GM23338 (cell line): ENCODE results near the gene DIPK1A. TPM values are rescaled to one million over a fixed set of nuclear protein-coding genes. Genes with fewer than 3 reads are reported as not detected.

ENCODE experiments used
- ATAC-seq: fragments of 200-7000 bp; cut with Tn5 transposase; 3 replicates; pipeline ENCODE4 v1.9.1; 2020
- DNase-seq: peaks from one replicate; pipeline ENCODE4 v3.0.0-alpha.2; 2015; ENCODE audit warnings: low spot score
- H2AFZ ChIP-seq: fragments of 200-600 bp; sonication (generic); 2 replicates; pipeline ENCODE4 v1.8.0; 2016; ENCODE audit warnings: antibody characterized with exemption, mild to moderate bottlenecking, moderate library complexity
- H3F3A ChIP-seq: fragments of 200-600 bp; sonication (generic); replicated peaks from 2 replicates; pipeline ENCODE4 v1.8.0; 2017; ENCODE audit warnings: antibody characterized with exemption, mixed run types, low read depth
- H3K27ac ChIP-seq: fragments of 200-600 bp; sonication (generic); 2 replicates; pipeline ENCODE4 v1.6.1; 2016; ENCODE audit warnings: low read depth
- H3K27me3 ChIP-seq: fragments of 200-600 bp; sonication (generic); 2 replicates; pipeline ENCODE4 v1.8.0; 2016; ENCODE audit warnings: mild to moderate bottlenecking, mixed run types, moderate library complexity; ENCODE audit not compliant: insufficient read depth
- H3K36me3 ChIP-seq: fragments of 200-600 bp; sonication (generic); 2 replicates; pipeline ENCODE4 v1.8.0; 2016; ENCODE audit warnings: mild to moderate bottlenecking; ENCODE audit not compliant: insufficient read depth
- H3K4me1 ChIP-seq: fragments of 200-600 bp; sonication (generic); 2 replicates; pipeline ENCODE4 v1.8.0; 2016; ENCODE audit warnings: mild to moderate bottlenecking, moderate library complexity; ENCODE audit not compliant: insufficient read depth
- H3K4me2 ChIP-seq: fragments of 200-600 bp; sonication (generic); 2 replicates; pipeline ENCODE4 v1.7.1; 2017; ENCODE audit warnings: mixed run types
- H3K4me3 ChIP-seq: fragments of 200-600 bp; sonication (generic); 2 replicates; pipeline ENCODE4 v1.6.1; 2016; ENCODE audit warnings: mixed run types
- H3K79me2 ChIP-seq: fragments of 200-600 bp; sonication (generic); replicated peaks from 2 replicates; pipeline ENCODE4 v1.8.0; 2017; ENCODE audit warnings: mild to moderate bottlenecking; ENCODE audit not compliant: insufficient read depth
- H3K9me2 ChIP-seq: fragments of 200-600 bp; sonication (generic); 2 replicates; pipeline ENCODE4 v1.8.0; 2017; ENCODE audit not compliant: insufficient read depth
- H4K20me1 ChIP-seq: fragments of 200-600 bp; sonication (generic); replicated peaks from 2 replicates; pipeline ENCODE4 v1.8.0; 2017; ENCODE audit warnings: mild to moderate bottlenecking; ENCODE audit not compliant: insufficient read depth
- H3K27ac Mint-ChIP-seq: 2 replicates; pipeline ENCODE4 v1.8.0; 2020; ENCODE audit warnings: inconsistent platforms, mild to moderate bottlenecking, moderate library complexity, mixed read lengths
- H3K27me3 Mint-ChIP-seq: 3 replicates; pipeline ENCODE4 v1.8.0; 2022; ENCODE audit warnings: low read depth, mild to moderate bottlenecking, moderate library complexity, mixed read lengths, inconsistent platforms; ENCODE audit not compliant: insufficient read depth, poor library complexity
- H3K36me3 Mint-ChIP-seq: 3 replicates; pipeline ENCODE4 v1.8.0; 2021; ENCODE audit warnings: low read depth, mild to moderate bottlenecking, inconsistent platforms, moderate library complexity, mixed read lengths
- H3K4me1 Mint-ChIP-seq: 3 replicates; pipeline ENCODE4 v1.8.0; 2020; ENCODE audit warnings: mild to moderate bottlenecking, inconsistent platforms, mixed read lengths
- H3K4me3 Mint-ChIP-seq: 3 replicates; pipeline ENCODE4 v1.8.0; 2021; ENCODE audit warnings: moderate library complexity, mild to moderate bottlenecking, inconsistent platforms, mixed read lengths
- H3K9me3 Mint-ChIP-seq: 3 replicates; pipeline ENCODE4 v1.8.0; 2020; ENCODE audit warnings: moderate library complexity, mild to moderate bottlenecking, inconsistent platforms, mixed read lengths
- CREB1 ChIP-seq: fragments of 250-450 bp; sonication (Bioruptor Pico); IDR thresholded peaks from 2 replicates; pipeline ENCODE4 v1.5.0; 2020; ENCODE audit warnings: low read depth, mild to moderate bottlenecking, moderate library complexity
- CTCF ChIP-seq, 2 experiments: fragments of 200-600 bp in 1 of 2; sonication (generic) in 1 of 2; conservative IDR thresholded peaks; 2 replicates each; pipeline versions ENCODE4 v1.5.1 to v1.6.1; 2016 to 2017; ENCODE audit warnings: antibody characterized with exemption in 2 of 2, low read depth in 2 of 2, mild to moderate bottlenecking in 2 of 2, moderate library complexity in 1 of 2
- POLR2AphosphoS5 ChIP-seq: IDR thresholded peaks from 2 replicates; pipeline ENCODE4 v1.6.1; 2016; ENCODE audit warnings: antibody characterized with exemption, low read depth
- STAT1 ChIP-seq: IDR thresholded peaks from one replicate; pipeline ENCODE4 v1.6.1; 2016; ENCODE audit warnings: antibody characterized with exemption; ENCODE audit not compliant: unreplicated experiment
- ZNF462 ChIP-seq: fragments of 250-450 bp; sonication (Bioruptor Pico); IDR thresholded peaks from 2 replicates; pipeline ENCODE4 v1.5.0; 2020; ENCODE audit warnings: mild to moderate bottlenecking, moderate library complexity
- polyA plus RNA-seq: library from polyadenylated mRNA; unstranded; fragments of >200 nt; fragmentation: Nextera tagmentation; extraction: Ambion mirVana; gene quantifications from 2 replicates; pipeline ENCODE4 v1.2.1, GENCODE V29; 2016
- total RNA-seq: library from RNA; depleted of rRNA; stranded (reverse); fragments of >200 nt; shearing (Covaris generic); gene quantifications from 2 replicates; pipeline ENCODE4 v1.2.3, GENCODE V29; 2014

Gene DIPK1A
- total and polyA plus RNA-seq, 2 experiments from 2014 or later = 4.8 to 6.1 TPM

GRCh38 chr1:92969517-92969916, 8.3 kb upstream of the DIPK1A start (continued):
- TF ChIP-seq CTCF (conservative IDR thresholded peaks at IDR 0.05; ENCODE audit: low read depth in 2 of 2) (no peak), POLR2AphosphoS5 (no peak), CREB1 (no peak), STAT1 (no peak)

GRCh38 chr1:92968138-92969032, 7.1 kb upstream of the DIPK1A start:
- peak; percentile 77 for ATAC-seq
- no peaks in the 10 kb centered on the region for H3K9me3 Mint-ChIP-seq
- no peaks in the 10 kb centered on the region; the same call in 1 of the 2 replicates for H4K20me1 ChIP-seq
- H2AFZ ChIP-seq = no peak overlapping the region
- H3K4me1 ChIP-seq = peaks cover 13% of the 10 kb centered on the region
- H3F3A ChIP-seq = 0 out of 2 replicates have a peak, but pooled peaks cover 4% of the 10 kb centered on the region
- peaks cover 20% of the 10 kb centered on the region for H3K27me3 ChIP-seq
- H3K79me2 ChIP-seq = no peaks in the 10 kb centered on the region
- H3K27me3 Mint-ChIP-seq = peaks cover 2% of the 10 kb centered on the region
- no peak overlapping the region for H3K27ac Mint-ChIP-seq
- H3K4me2 ChIP-seq = no peak overlapping the region
- no peak overlapping the region for H3K4me3 Mint-ChIP-seq
- H3K36me3 ChIP-seq = no peaks in the 10 kb centered on the region
- DNase-seq = peak; percentile 57
- no peak overlapping the region for H3K4me3 ChIP-seq
- peaks cover 16% of the 10 kb centered on the region for H3K4me1 Mint-ChIP-seq
- no peak overlapping the region for H3K27ac ChIP-seq
- H3K36me3 Mint-ChIP-seq = no peaks in the 10 kb centered on the region
- no peak for TF ChIP-seq ZNF462 (CRISPR knock-in tag)
- peak; percentile 65 to 83 for TF ChIP-seq CTCF (conservative IDR thresholded peaks at IDR 0.05; ENCODE audit: low read depth in 2 of 2)
- no peaks in the 10 kb centered on the region for H3K9me2 ChIP-seq
